ENCODE data around the gene RANBP3. TPM values are rescaled to one million over a fixed set of nuclear protein-coding genes. Genes with fewer than 3 reads are reported as not detected.

The RANBP3 gene
- total and polyA plus RNA-seq, 2 of the 8 experiments (the other 6 are each of a cell fraction or from before 2014, with no cell fraction given) = 95.4 to 122 TPM

DNA sequence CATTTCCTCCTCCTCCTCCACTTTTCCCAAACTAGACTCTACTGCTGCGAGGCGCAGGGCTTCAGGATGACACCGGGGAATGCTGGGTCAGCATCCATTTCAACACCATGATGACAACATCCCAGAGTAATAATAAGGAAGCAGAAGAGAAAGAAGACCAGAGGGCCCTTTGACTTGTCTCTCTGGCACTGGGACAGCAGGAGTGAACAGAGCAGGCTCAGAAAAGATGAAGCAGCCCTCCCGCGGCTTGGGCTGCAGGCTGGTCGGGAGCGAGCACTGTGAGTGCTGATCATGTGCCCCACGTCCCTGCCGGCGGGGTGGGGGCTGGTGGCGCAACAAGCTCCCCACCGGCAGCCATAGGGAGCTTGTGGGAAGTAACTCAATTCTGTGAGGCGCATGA, 30.5 kb downstream of the RANBP3 start (continued):
- TF ChIP-seq ASH2L (IDR thresholded peaks at IDR 0.05; ENCODE audit: low read length) (no peak), GTF2F1 (IDR thresholded peaks at IDR 0.05; ENCODE audit: borderline replicate concordance, low read depth, low read length) (no peak), POLR2AphosphoS5 (IDR thresholded peaks at IDR 0.05; ENCODE audit: low read depth, low read length) (no peak), RAD21 (IDR thresholded peaks at IDR 0.05 in 1 of 2, conservative IDR thresholded peaks at IDR 0.05 in 1 of 2; ENCODE audit: low read depth in 2 of 2, low read length in 2 of 2) (no peak)
- TF ChIP-seq, protein P1, sequence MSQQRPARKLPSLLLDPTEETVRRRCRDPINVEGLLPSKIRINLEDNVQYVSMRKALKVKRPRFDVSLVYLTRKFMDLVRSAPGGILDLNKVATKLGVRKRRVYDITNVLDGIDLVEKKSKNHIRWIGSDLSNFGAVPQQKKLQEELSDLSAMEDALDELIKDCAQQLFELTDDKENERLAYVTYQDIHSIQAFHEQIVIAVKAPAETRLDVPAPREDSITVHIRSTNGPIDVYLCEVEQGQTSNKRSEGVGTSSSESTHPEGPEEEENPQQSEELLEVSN (IDR thresholded peaks at IDR 0.05) = no peak

All from H1 (cell line).